ENCODE data around the gene CDCA5. TPM values are rescaled to one million over a fixed set of nuclear protein-coding genes. Genes with fewer than 3 reads are reported as not detected.
A peak's percentile ranks its signal among the peaks of the same experiment; 100 is the strongest.
"Not testable (repeated sequence)": the region's sequence is repeated elsewhere in the genome, so short reads cannot be mapped to it uniquely, and the experiment has no call there.

Gene CDCA5
- total and polyA plus RNA-seq, 4 donors = 1.8 to 2.7 (median 2.2) TPM

DNA sequence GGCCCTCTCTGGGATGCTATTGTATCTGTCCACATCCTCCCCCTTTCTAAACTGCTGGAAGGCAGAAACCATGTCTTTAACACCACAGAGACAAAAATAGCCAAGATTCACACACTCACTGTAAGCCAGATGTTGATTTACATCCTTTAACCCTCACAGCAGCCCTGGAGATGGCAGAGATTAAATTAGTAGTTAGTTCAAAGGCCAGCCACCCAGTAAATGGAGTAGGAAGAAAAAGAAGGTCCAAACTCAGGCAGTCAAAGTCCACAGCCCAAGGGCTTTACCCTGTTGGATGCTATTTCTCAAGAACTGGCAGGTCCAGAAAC, 35.8 kb upstream of the CDCA5 start:
- Histone ChIP-seq H3K36me3 (ENCODE audit: control insufficient read depth in 4 of 4, insufficient read depth in 4 of 4, low read length in 4 of 4) (peaks cover 14 to 32% (median 22%) of the 10 kb centered on the region in 4 donors), H3K27me3 (ENCODE audit: control insufficient read depth in 3 of 3, insufficient read depth in 3 of 3, low read length in 2 of 3) (no peaks in the 10 kb centered on the region), H3K9ac (ENCODE audit: insufficient read depth in 1 of 2, low read length in 2 of 2) (no peak overlapping the region), H3K4me3 (no peak overlapping the region), H3K27ac (ENCODE audit: low read depth in 1 of 2, low read length in 1 of 2) (no peak overlapping the region), H3K4me1 (ENCODE audit: control insufficient read depth in 5 of 5, insufficient read depth in 5 of 5, low read length in 5 of 5) (peaks cover 0 to 27% (median 12%) of the 10 kb centered on the region in 5 donors), H3K9me3 (ENCODE audit: control insufficient read depth in 4 of 4, insufficient read depth in 3 of 4, low read length in 3 of 4) (no peaks in the 10 kb centered on the region)
- ATAC-seq (ENCODE audit: insufficient read depth, low FRiP score) (no peak), DNase-seq (no peak)
- TF ChIP-seq, protein P1, sequence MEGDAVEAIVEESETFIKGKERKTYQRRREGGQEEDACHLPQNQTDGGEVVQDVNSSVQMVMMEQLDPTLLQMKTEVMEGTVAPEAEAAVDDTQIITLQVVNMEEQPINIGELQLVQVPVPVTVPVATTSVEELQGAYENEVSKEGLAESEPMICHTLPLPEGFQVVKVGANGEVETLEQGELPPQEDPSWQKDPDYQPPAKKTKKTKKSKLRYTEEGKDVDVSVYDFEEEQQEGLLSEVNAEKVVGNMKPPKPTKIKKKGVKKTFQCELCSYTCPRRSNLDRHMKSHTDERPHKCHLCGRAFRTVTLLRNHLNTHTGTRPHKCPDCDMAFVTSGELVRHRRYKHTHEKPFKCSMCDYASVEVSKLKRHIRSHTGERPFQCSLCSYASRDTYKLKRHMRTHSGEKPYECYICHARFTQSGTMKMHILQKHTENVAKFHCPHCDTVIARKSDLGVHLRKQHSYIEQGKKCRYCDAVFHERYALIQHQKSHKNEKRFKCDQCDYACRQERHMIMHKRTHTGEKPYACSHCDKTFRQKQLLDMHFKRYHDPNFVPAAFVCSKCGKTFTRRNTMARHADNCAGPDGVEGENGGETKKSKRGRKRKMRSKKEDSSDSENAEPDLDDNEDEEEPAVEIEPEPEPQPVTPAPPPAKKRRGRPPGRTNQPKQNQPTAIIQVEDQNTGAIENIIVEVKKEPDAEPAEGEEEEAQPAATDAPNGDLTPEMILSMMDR (IDR thresholded peaks at IDR 0.05; ENCODE audit: control extremely low read depth, extremely low read depth) = no peak

DNA sequence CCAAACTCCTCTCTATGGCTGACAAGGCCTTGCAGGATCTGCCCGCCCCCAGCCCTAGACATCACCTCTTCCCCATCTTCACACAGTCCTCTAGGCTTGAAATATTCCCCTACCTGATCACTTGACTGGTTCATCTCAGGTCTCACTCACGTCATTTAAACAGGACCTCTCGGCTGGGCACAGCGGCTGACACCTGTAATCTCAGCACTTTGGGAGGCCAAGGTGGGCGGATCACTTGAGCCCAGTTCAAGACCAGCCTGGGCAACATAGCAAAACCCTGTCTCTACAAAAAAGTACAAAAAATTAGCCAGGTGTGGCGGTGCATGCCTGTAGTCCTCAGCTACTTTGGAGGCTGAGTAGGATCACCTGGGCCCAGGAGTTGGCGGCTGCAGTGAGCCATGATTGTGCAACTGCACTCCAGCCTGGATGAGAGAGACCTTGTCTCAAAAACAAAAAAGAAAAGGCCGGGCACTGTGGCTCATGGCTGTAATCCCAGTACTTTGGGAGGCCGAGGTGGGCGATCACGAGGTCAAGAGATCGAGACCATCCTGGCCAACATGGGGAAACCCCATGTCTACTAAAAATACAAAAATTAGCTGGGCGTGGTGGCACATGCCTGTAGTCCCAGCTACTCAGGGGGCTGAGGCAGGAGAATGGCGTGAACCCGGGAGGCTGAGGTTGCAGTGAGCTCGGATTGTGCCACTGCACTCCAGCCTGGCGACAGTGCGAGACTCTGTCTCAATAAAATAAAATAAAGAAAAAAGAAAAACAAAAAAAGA, 35.2 kb upstream of the CDCA5 start:
- H3K9me3 ChIP-seq (ENCODE audit: control insufficient read depth in 4 of 4, insufficient read depth in 3 of 4, low read length in 3 of 4); H3K4me3 ChIP-seq; ATAC-seq (ENCODE audit: insufficient read depth, low FRiP score); H3K27me3 ChIP-seq (ENCODE audit: control insufficient read depth in 3 of 3, insufficient read depth in 3 of 3, low read length in 2 of 3); DNase-seq; H3K27ac ChIP-seq (ENCODE audit: low read depth in 1 of 2, low read length in 1 of 2): not testable (repeated sequence)
- 89 to 94% methylated on average over 18 of the region's 18 CpGs for WGBS, 2 donors
- Histone ChIP-seq H3K4me1 (ENCODE audit: control insufficient read depth in 5 of 5, insufficient read depth in 5 of 5, low read length in 5 of 5) (peaks cover 0 to 27% (median 12%) of the 10 kb centered on the region in 5 donors), H3K9ac (ENCODE audit: insufficient read depth in 1 of 2, low read length in 2 of 2) (peak overlapping the region in 1 of 2 donors; percentile 28), H3K36me3 (ENCODE audit: control insufficient read depth in 4 of 4, insufficient read depth in 4 of 4, low read length in 4 of 4) (peaks cover 13 to 32% (median 20%) of the 10 kb centered on the region in 4 donors)

DNA sequence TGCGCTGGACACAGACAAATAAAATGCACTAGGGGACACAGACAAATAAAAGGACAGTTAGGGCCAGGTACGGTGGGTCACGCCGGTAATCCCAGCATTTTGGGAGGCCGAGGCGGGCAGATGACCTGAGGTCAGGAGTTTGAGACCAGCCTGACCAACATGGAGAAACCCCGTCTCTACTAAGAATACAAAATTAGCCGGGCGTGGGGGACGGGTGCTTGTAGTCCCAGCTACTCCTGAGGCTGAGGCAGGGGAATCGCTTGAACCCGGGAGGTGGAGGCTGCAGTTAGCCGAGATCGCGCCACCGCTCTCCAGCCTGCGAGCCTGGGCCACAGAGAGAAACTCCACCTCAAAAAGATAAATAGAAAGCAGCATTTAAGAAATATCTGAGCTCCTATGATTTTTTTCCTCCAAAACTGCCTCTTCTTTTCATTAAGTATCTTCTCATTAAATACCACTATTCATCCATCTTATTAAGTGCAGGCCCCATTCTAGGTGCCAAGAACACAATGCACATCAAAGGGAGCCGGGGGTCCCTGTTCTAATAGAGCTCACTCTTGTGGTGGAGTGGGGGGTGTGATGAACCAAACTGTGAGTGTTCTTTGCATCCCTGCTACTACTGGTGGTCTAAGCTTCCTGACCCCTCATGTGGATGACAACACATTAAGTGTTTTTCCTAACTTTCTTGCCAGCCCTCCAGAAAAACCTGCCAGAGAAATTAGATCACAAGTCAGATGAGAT, 34.4 kb upstream of the CDCA5 start:
- H3K4me3 ChIP-seq = no peak overlapping the region
- TF ChIP-seq, protein P1 (IDR thresholded peaks at IDR 0.05; ENCODE audit: control extremely low read depth, extremely low read depth) = no peak
- no peaks in the 10 kb centered on the region for H3K9me3 ChIP-seq (ENCODE audit: control insufficient read depth in 4 of 4, insufficient read depth in 3 of 4, low read length in 3 of 4)
- no peak for ATAC-seq (ENCODE audit: insufficient read depth, low FRiP score)
- peaks cover 13 to 32% (median 20%) of the 10 kb centered on the region in 4 donors for H3K36me3 ChIP-seq (ENCODE audit: control insufficient read depth in 4 of 4, insufficient read depth in 4 of 4, low read length in 4 of 4)
- H3K27ac ChIP-seq (ENCODE audit: low read depth in 1 of 2, low read length in 1 of 2) = no peak overlapping the region
- peak in 1 of 3 donors; percentile 27 for DNase-seq
- no peak overlapping the region for H3K9ac ChIP-seq (ENCODE audit: insufficient read depth in 1 of 2, low read length in 2 of 2)
- peaks cover 5 to 31% (median 11%) of the 10 kb centered on the region in 5 donors for H3K4me1 ChIP-seq (ENCODE audit: control insufficient read depth in 5 of 5, insufficient read depth in 5 of 5, low read length in 5 of 5)
- WGBS, 2 donors = 88 to 90% methylated on average over 18 of the region's 18 CpGs
- no peaks in the 10 kb centered on the region for H3K27me3 ChIP-seq (ENCODE audit: control insufficient read depth in 3 of 3, insufficient read depth in 3 of 3, low read length in 2 of 3)
